HG02973 (cell line): Measurements from ENCODE around the gene HES4.

Experiments used
- ATAC-seq: cut with Tn5 transposase; IDR thresholded peaks from one replicate; pipeline ENCODE4 v1.9.1; 2021; ENCODE audit warnings: moderate library complexity; ENCODE audit not compliant: unreplicated experiment

Gene HES4

GRCh38 chr1:999725-1000356 is at the start of gene HES4:
HES4 (minus strand) TSS chr1:1000097; CDS start chr1:999973, 124 bp downstream.
- ATAC-seq, result no peak

- ATAC-seq, result no peak
These were observed 48.9 kb upstream of the HES4 start for GRCh38 chr1:1048765-1049164.

DNA sequence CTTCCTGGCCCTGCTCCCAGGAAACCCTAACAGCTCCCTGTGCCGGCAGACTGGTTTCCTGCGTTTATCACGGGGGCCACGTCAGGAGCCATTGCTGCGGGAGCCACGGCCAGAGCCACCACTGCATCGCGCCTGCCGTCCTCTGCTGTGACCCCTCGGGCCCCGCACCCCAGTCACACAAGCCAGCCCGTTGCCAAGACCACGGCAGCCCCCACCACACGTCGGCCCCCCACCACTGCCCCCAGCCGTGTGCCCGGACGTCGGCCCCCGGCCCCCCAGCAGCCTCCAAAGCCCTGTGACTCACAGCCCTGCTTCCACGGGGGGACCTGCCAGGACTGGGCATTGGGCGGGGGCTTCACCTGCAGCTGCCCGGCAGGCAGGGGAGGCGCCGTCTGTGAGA is 48.1 kb upstream of the HES4 start:
- ATAC-seq, result no peak

DNA sequence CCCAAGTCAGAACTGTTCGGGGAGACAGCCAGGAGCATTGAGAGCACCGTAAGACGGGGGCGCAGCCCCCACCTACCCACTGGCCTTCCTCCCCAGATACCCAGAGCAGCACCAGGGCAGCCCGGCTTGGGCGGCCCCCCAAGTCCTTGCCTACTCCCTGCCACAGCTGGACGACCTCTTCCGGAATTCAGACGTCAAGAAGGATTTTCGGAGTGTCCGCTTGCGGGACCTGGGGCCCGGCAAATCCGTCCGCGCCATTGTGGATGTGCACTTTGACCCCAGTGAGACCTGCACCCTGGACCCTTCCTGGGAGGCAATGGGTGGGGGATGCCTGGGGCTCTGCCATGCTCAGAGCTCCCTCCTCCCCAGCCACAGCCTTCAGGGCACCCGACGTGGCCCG is 47.5 kb upstream of the HES4 start:
- no peak for ATAC-seq

GRCh38 chr1:1046767-1047166 is 46.9 kb upstream of the HES4 start:
- no peak for ATAC-seq

- ATAC-seq, result no peak
These were observed 46.3 kb upstream of the HES4 start for GRCh38 chr1:1046243-1046642.

- no peak for ATAC-seq
These were observed 45.2 kb upstream of the HES4 start for GRCh38 chr1:1045129-1045528.

GRCh38 chr1:1044455-1045078 is 44.7 kb upstream of the HES4 start:
- no peak for ATAC-seq

GRCh38 chr1:1043921-1044320 is 44.0 kb upstream of the HES4 start:
- no peak for ATAC-seq

DNA sequence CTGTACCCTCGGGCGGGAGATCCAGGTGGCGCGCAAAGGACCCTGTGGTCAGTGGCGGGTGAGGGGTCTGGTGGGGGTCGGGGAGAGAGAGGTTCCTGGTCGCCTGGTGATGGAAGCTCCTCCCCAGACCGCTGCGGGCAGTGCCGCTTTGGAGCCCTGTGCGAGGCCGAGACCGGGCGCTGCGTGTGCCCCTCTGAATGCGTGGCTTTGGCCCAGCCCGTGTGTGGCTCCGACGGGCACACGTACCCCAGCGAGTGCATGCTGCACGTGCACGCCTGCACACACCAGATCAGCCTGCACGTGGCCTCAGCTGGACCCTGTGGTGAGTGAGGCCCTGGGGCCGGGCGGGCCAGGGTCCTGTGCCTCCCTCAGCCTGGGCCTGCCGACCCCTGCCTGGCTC is 43.5 kb upstream of the HES4 start:
- ATAC-seq, result no peak

DNA sequence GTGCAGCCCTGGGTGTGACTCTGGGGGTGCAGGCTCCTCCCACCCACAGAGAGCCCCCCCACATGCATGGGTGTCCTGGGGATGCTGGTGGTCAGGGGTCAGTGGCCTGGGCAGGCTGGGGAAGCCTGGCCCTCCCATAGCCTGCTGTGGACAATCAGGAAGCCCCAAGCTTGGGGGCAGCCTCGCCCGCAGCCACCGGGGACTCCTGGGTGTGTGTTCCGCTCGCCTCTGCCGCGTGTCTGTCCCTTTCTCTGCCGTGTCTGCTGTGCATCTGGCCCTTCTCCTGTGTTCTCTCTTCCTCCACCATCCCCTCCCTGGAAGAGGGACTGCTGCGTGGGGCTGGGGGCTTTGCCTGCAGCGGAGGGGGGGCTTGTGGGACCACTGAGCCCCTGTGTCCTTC is 42.9 kb upstream of the HES4 start:
- ATAC-seq, result no peak

GRCh38 chr1:1041873-1042272 is 42.0 kb upstream of the HES4 start:
- no peak for ATAC-seq

DNA sequence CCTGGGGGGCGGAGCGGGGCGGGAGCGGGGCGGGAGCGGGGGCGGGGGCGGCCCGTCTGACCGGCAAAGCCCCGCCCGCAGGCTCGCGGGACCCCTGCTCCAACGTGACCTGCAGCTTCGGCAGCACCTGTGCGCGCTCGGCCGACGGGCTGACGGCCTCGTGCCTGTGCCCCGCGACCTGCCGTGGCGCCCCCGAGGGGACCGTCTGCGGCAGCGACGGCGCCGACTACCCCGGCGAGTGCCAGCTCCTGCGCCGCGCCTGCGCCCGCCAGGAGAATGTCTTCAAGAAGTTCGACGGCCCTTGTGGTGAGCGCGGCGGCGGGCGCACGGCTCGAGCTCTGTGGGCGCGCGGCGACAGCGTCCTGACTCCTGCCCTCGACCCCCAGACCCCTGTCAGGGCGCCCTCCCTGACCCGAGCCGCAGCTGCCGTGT is 41.2 kb upstream of the HES4 start:
- no peak for ATAC-seq

GRCh38 chr1:1040004-1040991 is 40.4 kb upstream of the HES4 start:
- ATAC-seq, result peak; percentile 34

GRCh38 chr1:1039145-1039910 is 39.4 kb upstream of the HES4 start:
- no peak for ATAC-seq

- no peak for ATAC-seq
These were observed 38.8 kb upstream of the HES4 start for GRCh38 chr1:1038694-1039093.

- no peak for ATAC-seq
These were observed 37.8 kb upstream of the HES4 start for GRCh38 chr1:1037366-1038327.

DNA sequence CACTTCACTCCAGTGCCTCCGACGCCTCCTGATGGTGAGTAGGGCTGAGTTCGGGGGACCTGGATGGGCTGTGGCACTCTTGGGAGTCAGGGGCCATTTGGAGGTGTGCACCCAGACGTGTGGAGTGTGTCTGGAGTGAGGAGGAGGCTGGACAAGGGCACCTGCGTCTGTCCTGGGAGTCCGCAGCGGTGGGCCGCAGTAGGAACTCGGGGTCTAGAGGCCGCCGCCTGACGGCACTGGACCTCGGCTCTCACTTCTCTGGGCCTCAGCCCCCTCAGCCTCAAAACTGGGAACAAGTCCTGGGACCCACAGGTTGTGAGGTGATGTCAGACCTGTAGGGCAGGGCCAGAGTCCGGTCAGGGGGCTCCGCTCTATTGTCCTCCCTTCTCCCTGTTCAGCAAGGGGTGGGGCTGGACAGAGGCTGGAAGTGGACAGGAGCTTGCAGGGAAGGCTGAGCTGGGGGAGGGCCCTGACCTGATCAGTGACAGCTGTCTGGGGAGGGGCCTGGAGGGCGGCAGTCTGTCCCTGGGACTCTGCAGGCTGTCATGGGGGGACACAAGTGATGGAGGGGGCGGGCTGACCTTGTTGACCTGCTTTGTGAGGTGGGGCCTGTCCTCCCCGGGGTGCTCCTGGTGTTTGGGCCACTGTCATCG is 35.5 kb upstream of the HES4 start:
- ATAC-seq, result no peak

DNA sequence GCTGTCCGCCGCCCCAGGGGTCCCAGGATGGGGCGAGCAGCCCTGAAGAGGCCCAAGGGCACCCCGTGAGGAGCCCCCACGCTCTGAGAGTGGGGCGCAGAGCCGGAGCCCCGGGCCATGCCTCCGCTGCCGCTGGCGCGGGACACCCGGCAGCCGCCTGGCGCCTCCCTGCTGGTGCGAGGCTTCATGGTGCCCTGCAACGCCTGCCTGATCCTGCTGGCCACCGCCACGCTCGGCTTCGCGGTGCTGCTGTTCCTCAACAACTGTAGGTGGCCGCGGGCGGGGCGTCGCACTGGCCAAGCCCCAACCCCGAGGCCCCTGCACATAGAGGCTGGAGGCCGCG is 34.5 kb upstream of the HES4 start:
- ATAC-seq, result no peak
